Vagina (tissue), 2 donors: ENCODE data around the gene ZBTB7A. TPM values are rescaled to one million over a fixed set of nuclear protein-coding genes. Genes with fewer than 3 reads are reported as not detected.
A peak's percentile ranks its signal among the peaks of the same experiment; 100 is the strongest.

Experiments
- DNase-seq, 2 donors: peaks; one replicate each; pipeline ENCODE4 v3.0.0-alpha.2; 2017; ENCODE audit errors: extremely low spot score in 2 of 2
- H3K27ac ChIP-seq: fragments of 200-600 bp; sonication (generic); one replicate; pipeline ENCODE4 v1.5.1; 2019
- H3K27me3 ChIP-seq: fragments of 200-600 bp; sonication (generic); one replicate; pipeline ENCODE4 v1.5.1; 2019
- H3K36me3 ChIP-seq, 2 donors: fragments of 200-600 bp; sonication (generic); one replicate each; pipeline ENCODE4 v1.5.1; 2017 to 2019
- H3K4me1 ChIP-seq: fragments of 200-600 bp; sonication (generic); one replicate; pipeline ENCODE4 v1.5.1; 2019
- H3K4me3 ChIP-seq, 2 donors: fragments of 200-600 bp; sonication (generic); 1 replicate in 1 of 2; 2 replicates in 1 of 2; pipeline ENCODE4 v1.5.1; 2016 to 2019
- H3K9me3 ChIP-seq: fragments of 200-600 bp; sonication (generic); one replicate; pipeline ENCODE4 v1.5.1; 2019
- POLR2A ChIP-seq, 2 donors: fragments of 450-650 bp; IDR thresholded peaks; one replicate each; pipeline ENCODE4 v1.6.1; 2017; ENCODE audit warnings: antibody characterized with exemption in 2 of 2, mild to moderate bottlenecking in 2 of 2, moderate library complexity in 2 of 2
- POLR2AphosphoS5 ChIP-seq, 2 donors: sonication (generic); formaldehyde crosslinking; IDR thresholded peaks; one replicate each; pipeline ENCODE4 v1.9.0; 2017; ENCODE audit warnings: antibody characterized with exemption in 2 of 2, mild to moderate bottlenecking in 2 of 2, low read depth in 1 of 2; ENCODE audit not compliant: insufficient read depth in 1 of 2
- intact Hi-C: fragments of 100-400 bp; cut with DNase I; formaldehyde crosslinking; loops from one replicate; pipeline ENCODE4 v1.15.1; 2023
- total RNA-seq: library from RNA; depleted of rRNA; stranded (reverse); fragments of >200 nt; gene quantifications from one replicate; pipeline ENCODE4 v1.2.3, GENCODE V29; 2016
- TF ChIP-seq, protein P1 (sequence below), 3 experiments: fragments of 450-650 bp in 2 of 3; fragments of 200-600 bp in 1 of 3; sonication (generic) in 1 of 3; IDR thresholded peaks; one replicate each; pipeline ENCODE4 v1.5.1; 2017 to 2019; ENCODE audit warnings: antibody characterized with exemption in 3 of 3, mild to moderate bottlenecking in 2 of 3, moderate library complexity in 2 of 3

The ZBTB7A gene
- total RNA-seq, 1 donor from 2014 or later, result 60.6 TPM

DNA sequence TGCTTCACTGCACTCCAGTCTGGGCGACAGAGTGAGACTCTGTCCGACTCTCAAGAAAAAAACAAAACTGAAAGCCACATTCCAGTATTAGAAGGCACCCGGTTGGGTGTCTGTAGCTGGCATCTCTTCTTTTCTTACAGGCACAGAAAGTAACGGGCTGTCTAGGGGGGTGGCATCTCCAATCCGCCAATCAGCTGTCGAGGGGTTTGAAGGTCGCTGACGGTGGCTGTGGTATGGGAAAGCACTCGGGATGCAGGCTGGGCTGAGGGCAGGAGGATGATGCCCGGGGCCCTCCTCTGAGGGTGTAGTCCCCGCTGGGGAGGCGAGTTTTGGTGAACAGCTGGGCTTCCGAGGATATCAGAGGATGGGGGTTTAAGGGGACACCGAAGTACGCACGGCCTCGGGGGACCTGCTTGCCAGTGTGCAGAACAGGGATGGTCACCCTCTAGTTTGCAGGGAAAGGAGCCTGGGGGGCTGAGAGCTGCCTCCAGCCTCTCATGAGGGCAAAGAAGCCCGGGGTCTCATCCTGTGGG is 27.0 kb upstream of the ZBTB7A start:
- no peaks in the 10 kb centered on the region for H3K27me3 ChIP-seq
- TF ChIP-seq POLR2AphosphoS5 (IDR thresholded peaks at IDR 0.05; ENCODE audit: insufficient read depth in 1 of 2, low read depth in 1 of 2), result no peak
- TF ChIP-seq, protein P1, sequence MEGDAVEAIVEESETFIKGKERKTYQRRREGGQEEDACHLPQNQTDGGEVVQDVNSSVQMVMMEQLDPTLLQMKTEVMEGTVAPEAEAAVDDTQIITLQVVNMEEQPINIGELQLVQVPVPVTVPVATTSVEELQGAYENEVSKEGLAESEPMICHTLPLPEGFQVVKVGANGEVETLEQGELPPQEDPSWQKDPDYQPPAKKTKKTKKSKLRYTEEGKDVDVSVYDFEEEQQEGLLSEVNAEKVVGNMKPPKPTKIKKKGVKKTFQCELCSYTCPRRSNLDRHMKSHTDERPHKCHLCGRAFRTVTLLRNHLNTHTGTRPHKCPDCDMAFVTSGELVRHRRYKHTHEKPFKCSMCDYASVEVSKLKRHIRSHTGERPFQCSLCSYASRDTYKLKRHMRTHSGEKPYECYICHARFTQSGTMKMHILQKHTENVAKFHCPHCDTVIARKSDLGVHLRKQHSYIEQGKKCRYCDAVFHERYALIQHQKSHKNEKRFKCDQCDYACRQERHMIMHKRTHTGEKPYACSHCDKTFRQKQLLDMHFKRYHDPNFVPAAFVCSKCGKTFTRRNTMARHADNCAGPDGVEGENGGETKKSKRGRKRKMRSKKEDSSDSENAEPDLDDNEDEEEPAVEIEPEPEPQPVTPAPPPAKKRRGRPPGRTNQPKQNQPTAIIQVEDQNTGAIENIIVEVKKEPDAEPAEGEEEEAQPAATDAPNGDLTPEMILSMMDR (IDR thresholded peaks at IDR 0.05), result no peak
- no peak for TF ChIP-seq POLR2A (IDR thresholded peaks at IDR 0.05)
- H3K9me3 ChIP-seq, result no peaks in the 10 kb centered on the region
- no peak for DNase-seq
- peaks cover 0 to 45% of the 10 kb centered on the region in 2 donors for H3K36me3 ChIP-seq
- H3K4me3 ChIP-seq, result no peak overlapping the region
- H3K4me1 ChIP-seq, result peaks cover 19% of the 10 kb centered on the region
- H3K27ac ChIP-seq, result no peak overlapping the region
- intact Hi-C loops, result no loop called here

DNA sequence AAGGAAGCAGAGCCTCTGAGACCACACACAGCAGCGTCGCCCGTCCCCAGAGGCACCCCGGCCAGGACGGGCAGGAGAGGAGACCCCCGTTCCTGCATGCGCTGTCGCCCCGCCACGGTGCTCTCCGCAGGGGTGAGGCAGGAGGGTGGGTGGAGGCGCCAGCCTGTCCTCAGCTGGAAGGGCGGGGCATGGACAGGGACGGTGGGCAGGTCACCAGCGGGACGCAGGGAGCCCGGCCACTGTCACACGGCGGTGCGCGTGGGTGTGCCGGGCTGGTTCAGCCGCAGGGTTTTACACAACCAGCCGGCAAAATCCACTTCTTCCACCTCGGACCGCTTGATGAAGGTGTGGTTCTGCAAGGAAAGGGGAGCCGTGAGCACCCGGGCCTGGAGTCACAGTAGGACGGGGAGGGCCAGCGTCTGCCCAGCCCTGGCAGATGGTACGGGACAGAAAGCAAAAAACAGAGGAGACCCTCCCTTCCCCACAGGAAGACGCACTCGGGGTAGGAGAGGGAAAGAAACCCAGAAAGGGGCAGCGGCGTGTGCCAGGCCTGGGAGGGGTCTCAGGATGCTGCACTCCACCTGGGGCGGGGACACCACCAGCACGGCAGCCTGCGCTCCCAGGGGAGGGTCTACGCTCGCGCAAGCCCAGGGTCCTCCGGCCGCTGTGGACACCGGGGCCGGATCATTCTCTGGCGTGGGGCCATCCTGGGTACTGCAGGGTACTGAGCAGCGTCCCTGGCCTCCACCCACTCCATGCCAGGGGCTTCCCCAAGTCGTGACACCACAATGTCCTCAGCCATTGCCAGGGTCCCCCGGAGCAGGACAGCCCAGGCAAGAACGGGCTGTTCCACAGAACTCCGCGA is 23.9 kb upstream of the ZBTB7A start:
- Histone ChIP-seq H3K27me3 (no peaks in the 10 kb centered on the region), H3K4me3 (no peak overlapping the region), H3K36me3 (peaks cover 0 to 40% of the 10 kb centered on the region in 2 donors), H3K27ac (no peak overlapping the region), H3K9me3 (no peaks in the 10 kb centered on the region), H3K4me1 (peaks cover 23% of the 10 kb centered on the region)
- no peak for TF ChIP-seq POLR2AphosphoS5 (IDR thresholded peaks at IDR 0.05; ENCODE audit: insufficient read depth in 1 of 2, low read depth in 1 of 2)
- TF ChIP-seq POLR2A (IDR thresholded peaks at IDR 0.05), result no peak
- TF ChIP-seq, protein P1 (IDR thresholded peaks at IDR 0.05), result no peak
- intact Hi-C loops, result no loop called here
- DNase-seq, result no peak

DNA sequence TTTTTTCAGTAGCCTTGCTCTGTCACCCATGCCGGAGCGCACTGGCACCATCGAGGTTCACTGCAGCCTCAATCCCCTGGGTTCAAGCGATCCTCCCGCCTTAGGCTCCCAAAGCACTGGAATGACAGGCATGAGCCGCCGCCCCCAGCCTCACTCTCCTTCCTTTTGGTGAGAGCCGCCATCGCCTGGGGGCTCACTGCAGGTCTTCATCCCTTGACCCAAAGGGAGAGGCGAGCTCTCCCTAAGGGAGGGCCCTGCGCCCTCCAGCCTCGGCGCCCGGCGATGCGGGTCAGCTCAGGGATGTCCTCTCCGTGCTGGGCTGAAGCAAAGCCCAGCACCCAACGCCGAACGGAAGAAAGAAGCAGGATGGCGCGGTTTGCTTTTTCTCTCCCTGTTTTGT is 23.2 kb upstream of the ZBTB7A start:
- no peak for DNase-seq
- TF ChIP-seq POLR2AphosphoS5 (IDR thresholded peaks at IDR 0.05; ENCODE audit: insufficient read depth in 1 of 2, low read depth in 1 of 2), result no peak
- TF ChIP-seq, protein P1 (IDR thresholded peaks at IDR 0.05), result no peak
- TF ChIP-seq POLR2A (IDR thresholded peaks at IDR 0.05), result no peak
- no peaks in the 10 kb centered on the region for H3K9me3 ChIP-seq
- H3K27ac ChIP-seq, result no peak overlapping the region
- intact Hi-C loops, result no loop called here
- no peaks in the 10 kb centered on the region for H3K27me3 ChIP-seq
- peaks cover 0 to 39% of the 10 kb centered on the region in 2 donors for H3K36me3 ChIP-seq
- no peak overlapping the region for H3K4me3 ChIP-seq
- peaks cover 22% of the 10 kb centered on the region for H3K4me1 ChIP-seq

DNA sequence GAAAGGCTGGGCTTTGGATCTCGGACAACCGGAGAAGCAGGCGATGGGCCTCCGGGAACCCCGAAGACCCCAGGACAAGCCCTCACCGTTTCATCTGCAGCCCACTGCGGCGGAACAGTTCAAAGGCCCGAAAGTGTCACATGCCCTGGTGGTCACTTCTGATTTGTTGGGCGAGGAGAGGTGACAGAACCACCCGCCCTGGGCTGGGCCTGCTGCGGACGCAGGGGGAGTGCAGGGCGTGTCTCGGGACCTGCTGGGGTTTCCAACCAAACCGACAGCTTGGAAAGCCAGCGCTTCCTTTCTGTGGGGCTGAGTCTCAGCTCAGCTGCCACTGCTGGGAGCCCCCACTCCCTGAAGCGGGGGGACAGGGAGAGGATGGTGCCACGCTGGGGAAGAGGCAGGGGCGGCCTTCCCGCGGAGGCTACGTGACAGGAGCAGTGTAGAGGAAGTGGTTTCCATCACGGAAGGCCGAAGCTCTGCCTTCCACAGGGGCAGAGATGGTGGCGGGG is 22.8 kb upstream of the ZBTB7A start:
- DNase-seq, result no peak
- intact Hi-C loops, result no loop called here
- Histone ChIP-seq H3K27me3 (no peaks in the 10 kb centered on the region), H3K4me3 (no peak overlapping the region), H3K4me1 (peaks cover 19% of the 10 kb centered on the region), H3K27ac (peak overlapping the region; percentile 32), H3K36me3 (peaks cover 0 to 34% of the 10 kb centered on the region in 2 donors), H3K9me3 (no peaks in the 10 kb centered on the region)
- no peak for TF ChIP-seq POLR2A (IDR thresholded peaks at IDR 0.05)
- peak in 1 of 2 donors; percentile 45 for TF ChIP-seq POLR2AphosphoS5 (IDR thresholded peaks at IDR 0.05; ENCODE audit: insufficient read depth in 1 of 2, low read depth in 1 of 2)

GRCh38 chr19:4088975-4089374 is 22.3 kb upstream of the ZBTB7A start:
- Histone ChIP-seq H3K27me3 (no peaks in the 10 kb centered on the region), H3K27ac (peak overlapping the region; percentile 32), H3K36me3 (peaks cover 0 to 30% of the 10 kb centered on the region in 2 donors), H3K4me3 (no peak overlapping the region), H3K9me3 (no peaks in the 10 kb centered on the region), H3K4me1 (peaks cover 24% of the 10 kb centered on the region)
- TF ChIP-seq POLR2AphosphoS5 (IDR thresholded peaks at IDR 0.05; ENCODE audit: insufficient read depth in 1 of 2, low read depth in 1 of 2), result no peak
- TF ChIP-seq, protein P1 (IDR thresholded peaks at IDR 0.05), result no peak
- no peak for TF ChIP-seq POLR2A (IDR thresholded peaks at IDR 0.05)
- intact Hi-C loops, result no loop called here
- no peak for DNase-seq
